ENCODE measurements around the gene ATG14.

- TF ChIP-seq CTCF (IDR thresholded peaks at IDR 0.05) (no peak), POLR2A (IDR thresholded peaks at IDR 0.05) (no peak)
These were observed 37.6 kb downstream of the ATG14 start for GRCh38 chr14:55373784-55374705.

All from testis (tissue), 2 donors.